HG03565 (cell line): ENCODE measurements around the gene CCL17.
"Not testable (repeated sequence)": the region's sequence is repeated elsewhere in the genome, so short reads cannot be mapped to it uniquely, and the experiment has no call there.

Experiments used
- ATAC-seq: cut with Tn5 transposase; IDR thresholded peaks from one replicate; pipeline ENCODE4 v1.9.1; 2021; ENCODE audit warnings: mild to moderate bottlenecking, moderate library complexity; ENCODE audit not compliant: unreplicated experiment

CCL17 gene

GRCh38 chr16:57395026-57395425 is 9.5 kb upstream of the CCL17 start:
- ATAC-seq, result no peak

- ATAC-seq, result no peak
These were observed 7.8 kb upstream of the CCL17 start for GRCh38 chr16:57396786-57397185.

- not testable (repeated sequence) for ATAC-seq
These were observed 7.1 kb upstream of the CCL17 start for GRCh38 chr16:57397493-57397892.

GRCh38 chr16:57401943-57402640 is 2.5 kb upstream of the CCL17 start:
- ATAC-seq, result no peak

- no peak for ATAC-seq
These were observed 530 bp downstream of the CCL17 start for GRCh38 chr16:57405097-57405496.

GRCh38 chr16:57406881-57407280 is 2.3 kb downstream of the CCL17 start:
- ATAC-seq, result no peak

- no peak for ATAC-seq
These were observed 3.2 kb downstream of the CCL17 start for GRCh38 chr16:57407521-57408353.

- no peak for ATAC-seq
These were observed 4.5 kb downstream of the CCL17 start for GRCh38 chr16:57409065-57409464.

- no peak for ATAC-seq
These were observed 5.5 kb downstream of the CCL17 start for GRCh38 chr16:57409870-57410587.

GRCh38 chr16:57411362-57411976 is 6.9 kb downstream of the CCL17 start:
- no peak for ATAC-seq

GRCh38 chr16:57412584-57412983 is 8.0 kb downstream of the CCL17 start:
- ATAC-seq, result no peak

- ATAC-seq, result peak; percentile 70
These were observed 8.7 kb downstream of the CCL17 start for GRCh38 chr16:57413301-57413730.

- no peak for ATAC-seq
These were observed 9.2 kb downstream of the CCL17 start for GRCh38 chr16:57413733-57414132.

- no peak for ATAC-seq
These were observed 11.5 kb downstream of the CCL17 start for GRCh38 chr16:57416084-57416483.

GRCh38 chr16:57419506-57419905 is 14.9 kb downstream of the CCL17 start:
- ATAC-seq, result no peak

- ATAC-seq, result no peak
These were observed 17.7 kb downstream of the CCL17 start for GRCh38 chr16:57422026-57422944.

- ATAC-seq, result no peak
These were observed 18.6 kb downstream of the CCL17 start for GRCh38 chr16:57423152-57423551.

- no peak for ATAC-seq
These were observed 20.0 kb downstream of the CCL17 start for GRCh38 chr16:57424583-57424982.

- ATAC-seq, result no peak
These were observed 21.8 kb downstream of the CCL17 start for GRCh38 chr16:57426356-57426755.

GRCh38 chr16:57427307-57427706 is 22.7 kb downstream of the CCL17 start:
- ATAC-seq, result no peak
